Progenitor cell of endocrine pancreas (in vitro differentiated cells): ENCODE data around the gene LRRC23. TPM values are rescaled to one million over a fixed set of nuclear protein-coding genes. Genes with fewer than 3 reads are reported as not detected.

Source experiments
- DNase-seq: peaks from one replicate; pipeline ENCODE4 v3.0.0; 2021; ENCODE audit warnings: low spot score; ENCODE audit not compliant: unreplicated experiment
- H3K27ac Mint-ChIP-seq: 2 replicates; pipeline ENCODE4 v1.8.0; 2021; ENCODE audit warnings: mild to moderate bottlenecking, moderate library complexity, mixed read lengths
- H3K27me3 Mint-ChIP-seq: 2 replicates; pipeline ENCODE4 v1.8.0; 2021; ENCODE audit warnings: mixed read lengths
- H3K36me3 Mint-ChIP-seq: 2 replicates; pipeline ENCODE4 v1.8.0; 2022; ENCODE audit warnings: mixed read lengths; ENCODE audit not compliant: insufficient read depth
- H3K4me1 Mint-ChIP-seq: 2 replicates; pipeline ENCODE4 v1.8.0; 2021; ENCODE audit warnings: low read depth, mixed read lengths
- H3K4me3 Mint-ChIP-seq: 2 replicates; pipeline ENCODE4 v1.8.0; 2021; ENCODE audit warnings: low read depth, mild to moderate bottlenecking, moderate library complexity, mixed read lengths
- H3K9me3 Mint-ChIP-seq: 2 replicates; pipeline ENCODE4 v1.8.0; 2021; ENCODE audit warnings: low read depth, mixed read lengths
- CTCF ChIP-seq: fragments of 200-600 bp; sonication (generic); IDR thresholded peaks from one replicate; pipeline ENCODE4 v1.5.0; 2021; ENCODE audit warnings: antibody characterized with exemption, mild to moderate bottlenecking; ENCODE audit not compliant: unreplicated experiment
- total RNA-seq: library from RNA; stranded (reverse); gene quantifications from 2 replicates; pipeline ENCODE4 v1.2.1, GENCODE V29; 2021

LRRC23 gene
- total RNA-seq, 1 donor from 2014 or later: 21.5 TPM

GRCh38 chr12:6960593-6961277, 56.1 kb downstream of the LRRC23 start:
- Mint-ChIP-seq H3K36me3 (peaks cover 19% of the 10 kb centered on the region), H3K4me1 (peaks cover 35% of the 10 kb centered on the region), H3K27ac (peak overlapping the region; percentile 99)

GRCh38 chr12:6961278-6961694, 56.7 kb downstream of the LRRC23 start:
- no peaks in the 10 kb centered on the region for H3K27me3 Mint-ChIP-seq
- TF ChIP-seq CTCF: no peak
- H3K9me3 Mint-ChIP-seq: no peaks in the 10 kb centered on the region
- peaks cover 38% of the 10 kb centered on the region for H3K4me1 Mint-ChIP-seq
- H3K36me3 Mint-ChIP-seq: peaks cover 21% of the 10 kb centered on the region
- no peak for DNase-seq
- H3K27ac Mint-ChIP-seq: peak overlapping the region; percentile 99
- H3K4me3 Mint-ChIP-seq: peak overlapping the region; percentile 97

More at GRCh38 chr12:6960593-6961277, 56.1 kb downstream of the LRRC23 start:
- Mint-ChIP-seq H3K4me3 (peak overlapping the region; percentile 37), H3K27me3 (no peaks in the 10 kb centered on the region), H3K9me3 (no peaks in the 10 kb centered on the region)
- no peak for TF ChIP-seq CTCF
- no peak for DNase-seq

GRCh38 chr12:6961695-6962284, 57.2 kb downstream of the LRRC23 start:
- Mint-ChIP-seq H3K27me3 (no peaks in the 10 kb centered on the region), H3K27ac (peak overlapping the region; percentile 99), H3K4me3 (peak overlapping the region; percentile 97), H3K36me3 (peaks cover 21% of the 10 kb centered on the region), H3K4me1 (peaks cover 38% of the 10 kb centered on the region), H3K9me3 (no peaks in the 10 kb centered on the region)
- DNase-seq: peak; percentile 74
- peak; percentile 69 for TF ChIP-seq CTCF

- peak overlapping the region; percentile 97 for H3K4me3 Mint-ChIP-seq
- no peaks in the 10 kb centered on the region for H3K9me3 Mint-ChIP-seq
- TF ChIP-seq CTCF: no peak
- peaks cover 19% of the 10 kb centered on the region for H3K36me3 Mint-ChIP-seq
- DNase-seq: no peak
- peaks cover 38% of the 10 kb centered on the region for H3K4me1 Mint-ChIP-seq
- H3K27me3 Mint-ChIP-seq: no peaks in the 10 kb centered on the region
- H3K27ac Mint-ChIP-seq: peak overlapping the region; percentile 99
Observed at GRCh38 chr12:6962285-6963015, 57.8 kb downstream of the LRRC23 start.

GRCh38 chr12:6963016-6963731, 58.6 kb downstream of the LRRC23 start:
- DNase-seq: peak; percentile 96
- Mint-ChIP-seq H3K36me3 (peaks cover 23% of the 10 kb centered on the region), H3K4me1 (peaks cover 40% of the 10 kb centered on the region), H3K4me3 (peak overlapping the region; percentile 97), H3K9me3 (no peaks in the 10 kb centered on the region), H3K27ac (peak overlapping the region; percentile 99), H3K27me3 (no peaks in the 10 kb centered on the region)
- TF ChIP-seq CTCF: peak; percentile 33
